Measurements from ENCODE around the gene RPTOR.

The RPTOR gene

DNA sequence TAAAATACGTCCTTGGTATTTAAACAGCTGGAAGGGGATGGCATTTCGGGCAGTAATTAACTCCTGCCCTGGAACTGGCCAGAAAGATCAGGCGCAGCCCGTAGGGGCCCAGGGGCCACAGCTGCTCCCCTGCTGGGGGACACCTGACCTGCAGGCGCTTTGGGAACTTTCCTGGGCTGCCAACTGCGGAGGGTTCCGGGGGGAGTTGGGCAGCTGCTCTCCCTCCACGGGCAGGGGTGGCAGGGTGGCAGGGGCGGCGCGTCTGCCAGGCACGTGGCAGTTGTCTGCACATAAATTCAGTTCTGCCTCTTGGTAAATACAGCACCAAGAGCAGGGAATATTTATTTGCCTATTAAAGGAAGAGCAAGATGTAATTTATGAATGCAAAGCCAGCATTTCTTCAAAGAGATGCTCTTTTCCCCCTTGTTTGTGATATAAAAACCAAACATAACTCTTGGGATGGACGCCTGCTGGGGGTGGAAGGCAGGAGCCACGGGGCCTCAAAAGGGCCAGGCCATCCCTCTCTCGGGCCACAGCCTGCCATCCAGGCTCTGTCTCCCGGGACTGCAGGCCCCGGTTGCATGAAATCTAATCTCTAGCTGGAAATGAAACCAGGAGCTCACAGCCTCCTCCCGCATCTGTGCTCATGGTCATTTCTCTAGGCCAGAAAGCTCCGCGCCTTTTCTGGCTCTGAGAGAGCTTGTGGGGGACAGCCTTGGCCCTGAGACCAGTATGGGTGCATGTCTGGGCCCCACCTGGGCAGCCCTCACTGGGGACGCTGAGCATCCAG is 417.1 kb downstream of the RPTOR start:
- no peak overlapping the region for H3K4me3 Mint-ChIP-seq
- peak overlapping the region; percentile 10 for H3K27ac Mint-ChIP-seq (ENCODE audit: low read depth)
- DNase-seq (ENCODE audit: low spot score in 2 of 2) (no peak), ATAC-seq (replicated peaks; ENCODE audit: extremely low read depth, poor library complexity, severe bottlenecking) (no peak)
- H3K27me3 Mint-ChIP-seq = no peaks in the 10 kb centered on the region
- H3K9me3 Mint-ChIP-seq = no peaks in the 10 kb centered on the region
- H3K36me3 Mint-ChIP-seq (ENCODE audit: insufficient read depth) = peaks cover 13% of the 10 kb centered on the region
- H3K4me1 Mint-ChIP-seq = no peaks in the 10 kb centered on the region

DNA sequence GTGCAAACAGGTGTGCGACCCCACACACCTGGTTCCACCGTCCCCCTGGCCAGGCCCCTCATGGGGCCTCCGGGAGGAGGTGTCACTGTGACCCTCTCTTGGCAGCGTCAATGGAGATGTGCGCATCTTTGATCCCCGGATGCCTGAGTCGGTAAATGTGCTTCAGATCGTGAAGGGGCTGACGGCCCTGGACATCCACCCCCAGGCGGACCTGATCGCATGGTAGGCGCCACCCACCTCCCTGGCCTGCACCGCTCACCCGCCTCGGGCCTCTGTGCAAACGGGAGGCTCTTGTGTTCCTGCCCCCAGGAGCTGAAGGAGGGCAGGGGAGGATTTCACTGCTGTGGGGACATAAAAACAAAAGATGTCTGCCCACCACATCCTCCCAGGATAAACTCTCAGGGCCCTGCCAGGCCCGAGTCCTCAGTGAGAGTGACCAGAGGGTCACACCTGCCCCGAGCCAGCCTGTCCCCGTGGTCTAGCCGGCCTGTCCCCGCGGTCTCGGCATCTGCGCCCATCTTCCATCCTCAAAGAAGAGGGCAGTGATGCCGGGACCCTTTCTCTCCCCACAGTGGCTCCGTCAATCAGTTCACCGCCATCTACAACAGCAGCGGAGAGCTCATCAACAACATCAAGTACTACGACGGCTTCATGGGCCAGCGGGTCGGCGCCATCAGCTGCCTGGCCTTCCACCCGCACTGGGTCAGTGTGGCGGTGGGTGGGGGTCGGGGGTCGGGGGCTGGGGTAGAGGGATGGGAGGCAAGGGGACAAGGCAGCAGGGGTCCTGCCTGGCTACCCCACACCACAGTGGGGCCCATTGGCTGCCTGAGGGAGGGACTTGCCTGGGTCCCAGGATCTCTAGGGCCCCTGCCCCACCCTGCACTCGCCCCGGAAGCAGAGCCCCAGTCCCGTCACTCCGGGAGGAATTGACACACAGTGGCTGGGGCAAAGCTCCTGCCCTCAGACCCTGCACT is 418.0 kb downstream of the RPTOR start:
- Mint-ChIP-seq H3K36me3 (ENCODE audit: insufficient read depth) (peaks cover 13% of the 10 kb centered on the region), H3K4me3 (no peak overlapping the region), H3K27me3 (no peaks in the 10 kb centered on the region), H3K9me3 (no peaks in the 10 kb centered on the region), H3K27ac (ENCODE audit: low read depth) (no peak overlapping the region), H3K4me1 (no peaks in the 10 kb centered on the region)
- ATAC-seq (replicated peaks; ENCODE audit: extremely low read depth, poor library complexity, severe bottlenecking) (no peak), DNase-seq (ENCODE audit: low spot score in 2 of 2) (no peak)

- Mint-ChIP-seq H3K36me3 (ENCODE audit: insufficient read depth) (peaks cover 16% of the 10 kb centered on the region), H3K4me1 (no peaks in the 10 kb centered on the region), H3K27ac (ENCODE audit: low read depth) (no peak overlapping the region), H3K27me3 (no peaks in the 10 kb centered on the region), H3K9me3 (no peaks in the 10 kb centered on the region), H3K4me3 (no peak overlapping the region)
- ATAC-seq (replicated peaks; ENCODE audit: extremely low read depth, poor library complexity, severe bottlenecking) (no peak), DNase-seq (ENCODE audit: low spot score in 2 of 2) (no peak)
Measured at GRCh38 chr17:80963812-80964543, 419.3 kb downstream of the RPTOR start.

DNA sequence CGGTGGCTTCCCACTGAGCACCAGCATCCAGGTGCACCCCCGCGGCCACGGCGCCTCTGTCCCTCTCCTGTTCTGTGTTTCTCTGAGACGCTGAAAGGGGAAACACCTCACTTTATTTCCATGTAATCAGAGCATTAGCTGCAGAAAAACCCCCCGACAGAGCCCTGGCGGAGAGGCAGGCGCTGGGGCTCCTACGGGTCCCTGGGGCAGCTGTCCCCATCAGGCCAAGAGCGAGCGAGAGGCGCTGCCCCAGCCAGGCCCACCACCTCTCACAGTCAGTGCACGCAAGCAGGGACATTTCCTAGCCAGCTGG is 419.9 kb downstream of the RPTOR start:
- Mint-ChIP-seq H3K36me3 (ENCODE audit: insufficient read depth) (peaks cover 16% of the 10 kb centered on the region), H3K4me1 (no peaks in the 10 kb centered on the region), H3K9me3 (no peaks in the 10 kb centered on the region), H3K4me3 (no peak overlapping the region), H3K27me3 (no peaks in the 10 kb centered on the region), H3K27ac (ENCODE audit: low read depth) (no peak overlapping the region)
- no peak for ATAC-seq (replicated peaks; ENCODE audit: extremely low read depth, poor library complexity, severe bottlenecking)
- DNase-seq (ENCODE audit: low spot score in 2 of 2) = no peak

GRCh38 chr17:80964859-80965580 is 420.4 kb downstream of the RPTOR start:
- no peaks in the 10 kb centered on the region for H3K9me3 Mint-ChIP-seq
- H3K27me3 Mint-ChIP-seq = no peaks in the 10 kb centered on the region
- H3K4me1 Mint-ChIP-seq = no peaks in the 10 kb centered on the region
- no peak for ATAC-seq (replicated peaks; ENCODE audit: extremely low read depth, poor library complexity, severe bottlenecking)
- peak overlapping the region; percentile 91 for H3K27ac Mint-ChIP-seq (ENCODE audit: low read depth)
- DNase-seq (ENCODE audit: low spot score in 2 of 2) = no peak
- peaks cover 16% of the 10 kb centered on the region for H3K36me3 Mint-ChIP-seq (ENCODE audit: insufficient read depth)
- H3K4me3 Mint-ChIP-seq = no peak overlapping the region

GRCh38 chr17:80965606-80966005 is 421.0 kb downstream of the RPTOR start:
- no peak for DNase-seq (ENCODE audit: low spot score in 2 of 2)
- Mint-ChIP-seq H3K4me3 (no peak overlapping the region), H3K27ac (ENCODE audit: low read depth) (peak overlapping the region; percentile 91)

DNA sequence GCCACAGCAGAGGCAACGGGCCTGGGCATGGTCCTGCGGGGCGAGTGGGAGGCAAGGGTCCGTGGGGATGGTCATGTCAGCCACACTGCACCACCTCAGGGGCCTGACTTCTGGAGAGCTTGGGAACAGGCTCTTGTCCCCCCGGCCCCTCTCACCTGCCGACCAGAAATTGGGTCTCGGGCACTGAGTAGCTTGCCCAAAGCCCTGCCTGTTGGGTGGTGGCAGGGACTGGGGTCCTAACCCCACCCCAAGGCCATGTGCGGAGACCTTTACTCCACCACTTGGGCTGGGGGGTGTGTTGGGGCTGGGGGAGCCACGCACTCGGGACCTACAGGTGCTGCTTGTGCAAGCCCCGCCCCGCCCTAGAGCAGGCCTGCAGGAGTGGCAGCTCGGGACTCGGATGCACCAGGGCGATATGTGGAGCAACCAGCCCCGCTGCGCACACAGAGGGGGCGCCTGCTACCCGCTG is 422.8 kb downstream of the RPTOR start:
- Mint-ChIP-seq H3K4me1 (peaks cover 6% of the 10 kb centered on the region), H3K36me3 (ENCODE audit: insufficient read depth) (peaks cover 16% of the 10 kb centered on the region), H3K4me3 (no peak overlapping the region), H3K27me3 (no peaks in the 10 kb centered on the region), H3K27ac (ENCODE audit: low read depth) (no peak overlapping the region), H3K9me3 (no peaks in the 10 kb centered on the region)
- ATAC-seq (replicated peaks; ENCODE audit: extremely low read depth, poor library complexity, severe bottlenecking) (no peak), DNase-seq (ENCODE audit: low spot score in 2 of 2) (no peak)

More at GRCh38 chr17:80965606-80966005, 421.0 kb downstream of the RPTOR start:
- Mint-ChIP-seq H3K27me3 (no peaks in the 10 kb centered on the region), H3K9me3 (no peaks in the 10 kb centered on the region), H3K4me1 (peaks cover 6% of the 10 kb centered on the region), H3K36me3 (ENCODE audit: insufficient read depth) (peaks cover 16% of the 10 kb centered on the region)
- ATAC-seq (replicated peaks; ENCODE audit: extremely low read depth, poor library complexity, severe bottlenecking) = no peak

DNA sequence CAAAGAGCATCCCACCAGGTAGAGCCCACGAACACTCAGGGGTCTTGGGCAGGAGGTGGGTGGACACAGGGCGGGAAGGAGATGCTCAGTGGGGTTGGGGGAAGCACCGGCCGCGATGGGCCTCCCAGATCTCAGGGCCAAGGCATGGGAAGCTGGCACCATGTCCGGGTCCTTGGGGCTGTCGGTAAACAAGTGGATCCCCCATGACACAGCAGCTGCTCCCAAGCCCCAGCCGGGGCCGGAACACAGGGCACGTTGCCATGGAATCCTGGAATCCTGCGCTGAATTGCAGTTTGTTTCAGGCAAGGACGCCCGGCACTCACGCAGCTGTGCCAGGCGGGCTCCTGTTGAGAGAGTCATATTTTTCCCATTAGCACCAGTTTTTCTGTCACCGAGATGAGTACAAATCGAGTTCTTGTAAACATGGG is 424.0 kb downstream of the RPTOR start:
- Mint-ChIP-seq H3K27ac (ENCODE audit: low read depth) (peak overlapping the region; percentile 68), H3K36me3 (ENCODE audit: insufficient read depth) (peaks cover 16% of the 10 kb centered on the region), H3K4me3 (peak overlapping the region; percentile 11), H3K27me3 (no peaks in the 10 kb centered on the region), H3K4me1 (peaks cover 6% of the 10 kb centered on the region), H3K9me3 (no peaks in the 10 kb centered on the region)
- DNase-seq (ENCODE audit: low spot score in 2 of 2) (no peak), ATAC-seq (replicated peaks; ENCODE audit: extremely low read depth, poor library complexity, severe bottlenecking) (no peak)

- Mint-ChIP-seq H3K4me1 (peaks cover 6% of the 10 kb centered on the region), H3K27me3 (peaks cover 2% of the 10 kb centered on the region), H3K9me3 (no peaks in the 10 kb centered on the region), H3K27ac (ENCODE audit: low read depth) (peak overlapping the region; percentile 10), H3K4me3 (peak overlapping the region; percentile 11), H3K36me3 (ENCODE audit: insufficient read depth) (peaks cover 16% of the 10 kb centered on the region)
- ATAC-seq (replicated peaks; ENCODE audit: extremely low read depth, poor library complexity, severe bottlenecking) (no peak), DNase-seq (ENCODE audit: low spot score in 2 of 2) (no peak)
Measured at GRCh38 chr17:80969030-80969673, 424.5 kb downstream of the RPTOR start.

- peak overlapping the region; percentile 10 for H3K27ac Mint-ChIP-seq (ENCODE audit: low read depth)
- H3K4me1 Mint-ChIP-seq = peaks cover 6% of the 10 kb centered on the region
- H3K27me3 Mint-ChIP-seq = peaks cover 7% of the 10 kb centered on the region
- peak overlapping the region; percentile 11 for H3K4me3 Mint-ChIP-seq
- no peaks in the 10 kb centered on the region for H3K9me3 Mint-ChIP-seq
- H3K36me3 Mint-ChIP-seq (ENCODE audit: insufficient read depth) = peaks cover 12% of the 10 kb centered on the region
- ATAC-seq (replicated peaks; ENCODE audit: extremely low read depth, poor library complexity, severe bottlenecking) = no peak
- no peak for DNase-seq (ENCODE audit: low spot score in 2 of 2)
Measured at GRCh38 chr17:80969674-80970043, 425.0 kb downstream of the RPTOR start.

- peaks cover 10% of the 10 kb centered on the region for H3K36me3 Mint-ChIP-seq (ENCODE audit: insufficient read depth)
- H3K27me3 Mint-ChIP-seq = peaks cover 11% of the 10 kb centered on the region
- ATAC-seq (replicated peaks; ENCODE audit: extremely low read depth, poor library complexity, severe bottlenecking) (no peak), DNase-seq (ENCODE audit: low spot score in 2 of 2) (no peak)
- peak overlapping the region; percentile 10 for H3K27ac Mint-ChIP-seq (ENCODE audit: low read depth)
- H3K4me1 Mint-ChIP-seq = peaks cover 6% of the 10 kb centered on the region
- no peaks in the 10 kb centered on the region for H3K9me3 Mint-ChIP-seq
- H3K4me3 Mint-ChIP-seq = no peak overlapping the region
Measured at GRCh38 chr17:80970044-80970761, 425.6 kb downstream of the RPTOR start.

Data from central memory CD8-positive, alpha-beta T cell (primary cell).